GM23248 (cell line): ENCODE results near the gene MAD2L1. TPM values are rescaled to one million over a fixed set of nuclear protein-coding genes. Genes with fewer than 3 reads are reported as not detected.

Source experiments
- DNase-seq: peaks from one replicate; pipeline ENCODE4 v3.0.0-alpha.2; 2015
- H2AFZ ChIP-seq: fragments of 200-600 bp; sonication (generic); 2 replicates; pipeline ENCODE4 v1.6.1; 2016; ENCODE audit warnings: antibody characterized with exemption
- H3F3A ChIP-seq: fragments of 200-600 bp; sonication (generic); 2 replicates; pipeline ENCODE4 v1.6.1; 2016; ENCODE audit warnings: mild to moderate bottlenecking, antibody characterized with exemption, mixed run types; ENCODE audit not compliant: insufficient read depth
- H3K27ac ChIP-seq: fragments of 200-600 bp; sonication (generic); 2 replicates; pipeline ENCODE4 v1.5.1; 2016; ENCODE audit warnings: mild to moderate bottlenecking
- H3K27me3 ChIP-seq: fragments of 200-600 bp; sonication (generic); replicated peaks from 2 replicates; pipeline ENCODE4 v1.6.1; 2016; ENCODE audit warnings: mild to moderate bottlenecking; ENCODE audit not compliant: insufficient read depth
- H3K36me3 ChIP-seq: fragments of 200-600 bp; sonication (generic); 2 replicates; pipeline ENCODE4 v1.6.1; 2016; ENCODE audit warnings: low read depth, mild to moderate bottlenecking
- H3K4me1 ChIP-seq: fragments of 200-600 bp; sonication (generic); 2 replicates; pipeline ENCODE4 v1.6.1; 2016; ENCODE audit warnings: mild to moderate bottlenecking; ENCODE audit not compliant: insufficient read depth
- H3K4me2 ChIP-seq: fragments of 200-600 bp; sonication (generic); one replicate; pipeline ENCODE4 v1.6.1; 2016; ENCODE audit warnings: mild to moderate bottlenecking; ENCODE audit not compliant: unreplicated experiment
- H3K4me3 ChIP-seq: fragments of 200-600 bp; sonication (generic); 2 replicates; pipeline ENCODE4 v1.5.1; 2016; ENCODE audit warnings: mild to moderate bottlenecking
- H3K79me2 ChIP-seq: fragments of 200-600 bp; sonication (generic); 2 replicates; pipeline ENCODE4 v1.6.1; 2016; ENCODE audit warnings: mild to moderate bottlenecking; ENCODE audit not compliant: insufficient read depth
- H3K9ac ChIP-seq: fragments of 200-600 bp; sonication (generic); 2 replicates; pipeline ENCODE4 v1.6.1; 2016; ENCODE audit warnings: mild to moderate bottlenecking
- H3K9me2 ChIP-seq: fragments of 200-600 bp; sonication (generic); 2 replicates; pipeline ENCODE4 v1.6.1; 2016; ENCODE audit warnings: mixed run types, mild to moderate bottlenecking, moderate library complexity; ENCODE audit not compliant: insufficient read depth
- H3K9me3 ChIP-seq: fragments of 200-600 bp; sonication (generic); one replicate; pipeline ENCODE4 v1.6.1; 2017; ENCODE audit warnings: low read depth
- H4K20me1 ChIP-seq: fragments of 200-600 bp; sonication (generic); 2 replicates; pipeline ENCODE4 v1.6.0; 2016; ENCODE audit not compliant: insufficient read depth
- EZH2 ChIP-seq: fragments of 200-600 bp; sonication (generic); IDR thresholded peaks from 2 replicates; pipeline ENCODE4 v1.6.1; 2018; ENCODE audit warnings: antibody characterized with exemption, mild to moderate bottlenecking; ENCODE audit not compliant: insufficient read depth, poor library complexity, severe bottlenecking
- EZH2phosphoT487 ChIP-seq: fragments of 200-600 bp; sonication (generic); IDR thresholded peaks from 2 replicates; pipeline ENCODE4 v1.6.1; 2018; ENCODE audit warnings: antibody characterized with exemption, moderate library complexity, mild to moderate bottlenecking, low read depth; ENCODE audit not compliant: insufficient read depth
- WGBS, 2 experiments: methylation state at CpG; one replicate each; pipeline ENCODE4 v1.1.6; 2015 to 2017; ENCODE audit warnings: low lambda C conversion rate in 2 of 2, low coverage in 1 of 2; ENCODE audit errors: missing lambda C conversion rate in 2 of 2; 5-methylcytosine and 5-hydroxymethylcytosine counted together
- in situ Hi-C: fragments of 300-500 bp; cut with MboI; formaldehyde crosslinking; loops from 2 replicates; pipeline ENCODE4 v1.15.0; 2020
- polyA plus RNA-seq: library from polyadenylated mRNA; unstranded; fragments of >200 nt; fragmentation: Nextera tagmentation; extraction: Ambion mirVana; gene quantifications from 2 replicates; pipeline ENCODE4 v1.2.1, GENCODE V29; 2016
- total RNA-seq: library from RNA; depleted of rRNA; stranded (reverse); fragments of >200 nt; shearing (Covaris generic); gene quantifications from 2 replicates; pipeline ENCODE4 v1.2.3, GENCODE V29; 2014

Gene MAD2L1
- total and polyA plus RNA-seq, 2 experiments from 2014 or later, result 31.3 to 40.6 TPM

GRCh38 chr4:120083152-120083551 lies 16.5 kb upstream of the MAD2L1 start:
- TF ChIP-seq EZH2 (no peak), EZH2phosphoT487 (no peak)
- Histone ChIP-seq H3K4me2 (no peak overlapping the region), H3K4me1 (peaks cover 10% of the 10 kb centered on the region), H3K79me2 (no peaks in the 10 kb centered on the region), H3K9me3 (no peaks in the 10 kb centered on the region), H3K9ac (no peak overlapping the region), H4K20me1 (no peaks in the 10 kb centered on the region), H3F3A (0 out of 2 replicates have a peak, but pooled peaks cover 7% of the 10 kb centered on the region), H3K27ac (no peak overlapping the region), H3K27me3 (no peaks in the 10 kb centered on the region), H3K9me2 (no peaks in the 10 kb centered on the region), H3K36me3 (no peaks in the 10 kb centered on the region), H2AFZ (no peak overlapping the region), H3K4me3 (no peak overlapping the region)
- 72 to 74% methylated on average over 2 of the region's 2 CpGs for WGBS, 2 experiments
- DNase-seq, result no peak
- in situ Hi-C loops, result no loop called here

GRCh38 chr4:120082251-120082650 lies 15.6 kb upstream of the MAD2L1 start:
- H3F3A ChIP-seq, result 0 out of 2 replicates have a peak, but pooled peaks cover 9% of the 10 kb centered on the region
- H3K27ac ChIP-seq, result no peak overlapping the region
- no peak overlapping the region for H3K4me3 ChIP-seq
- no peak overlapping the region for H3K4me2 ChIP-seq
- H3K9me3 ChIP-seq, result no peaks in the 10 kb centered on the region
- H3K9me2 ChIP-seq, result no peaks in the 10 kb centered on the region
- peaks cover 16% of the 10 kb centered on the region for H3K4me1 ChIP-seq
- TF ChIP-seq EZH2phosphoT487 (no peak), EZH2 (no peak)
- H3K36me3 ChIP-seq, result no peaks in the 10 kb centered on the region
- H3K9ac ChIP-seq, result no peak overlapping the region
- H3K79me2 ChIP-seq, result no peaks in the 10 kb centered on the region
- in situ Hi-C loops, result no loop called here
- no peak overlapping the region for H2AFZ ChIP-seq
- no peaks in the 10 kb centered on the region for H4K20me1 ChIP-seq
- DNase-seq, result no peak
- WGBS, 2 experiments, result 93 to 94% methylated on average over 1 of the region's 1 CpG
- no peaks in the 10 kb centered on the region for H3K27me3 ChIP-seq

GRCh38 chr4:120081726-120082125 lies 15.1 kb upstream of the MAD2L1 start:
- no peaks in the 10 kb centered on the region for H3K36me3 ChIP-seq

GRCh38 chr4:120080533-120080932 lies 13.9 kb upstream of the MAD2L1 start:
- H3K27me3 ChIP-seq, result no peaks in the 10 kb centered on the region
- no peak overlapping the region for H2AFZ ChIP-seq
- peaks cover 16% of the 10 kb centered on the region for H3K4me1 ChIP-seq
- no peak overlapping the region for H3K4me3 ChIP-seq
- H3K9ac ChIP-seq, result no peak overlapping the region
- H3K9me2 ChIP-seq, result no peaks in the 10 kb centered on the region
- no peak overlapping the region for H3K27ac ChIP-seq
- no peak for DNase-seq
- H4K20me1 ChIP-seq, result no peaks in the 10 kb centered on the region
- in situ Hi-C loops, result no loop called here
- H3K79me2 ChIP-seq, result no peaks in the 10 kb centered on the region
- TF ChIP-seq EZH2 (no peak), EZH2phosphoT487 (no peak)
- WGBS, 2 experiments, result 71 to 80% methylated on average over 2 of the region's 2 CpGs
- H3K4me2 ChIP-seq, result no peak overlapping the region
- no peaks in the 10 kb centered on the region for H3K36me3 ChIP-seq
- H3F3A ChIP-seq, result 0 out of 2 replicates have a peak, but pooled peaks cover 9% of the 10 kb centered on the region
- no peaks in the 10 kb centered on the region for H3K9me3 ChIP-seq

More at GRCh38 chr4:120081726-120082125, 15.1 kb upstream of the MAD2L1 start:
- H3K79me2 ChIP-seq, result no peaks in the 10 kb centered on the region
- no peaks in the 10 kb centered on the region for H4K20me1 ChIP-seq
- no peaks in the 10 kb centered on the region for H3K9me3 ChIP-seq
- no peak overlapping the region for H3K4me3 ChIP-seq
- DNase-seq, result no peak
- peaks cover 16% of the 10 kb centered on the region for H3K4me1 ChIP-seq
- H3K27ac ChIP-seq, result no peak overlapping the region
- no peaks in the 10 kb centered on the region for H3K27me3 ChIP-seq
- H3K9ac ChIP-seq, result no peak overlapping the region
- in situ Hi-C loops, result no loop called here
- no peak overlapping the region for H3K4me2 ChIP-seq
- no peak overlapping the region for H2AFZ ChIP-seq
- TF ChIP-seq EZH2 (no peak), EZH2phosphoT487 (no peak)
- H3F3A ChIP-seq, result 0 out of 2 replicates have a peak, but pooled peaks cover 9% of the 10 kb centered on the region
- H3K9me2 ChIP-seq, result no peaks in the 10 kb centered on the region
